Heart left ventricle (tissue), 16 donors: ENCODE data around the gene MT1HL1. TPM values are rescaled to one million over a fixed set of nuclear protein-coding genes. Genes with fewer than 3 reads are reported as not detected.

Experiments used
- ATAC-seq, 4 donors: fragments of 200-7000 bp; cut with Tn5 transposase; one replicate each; pipeline ENCODE4 v1.9.1; 2020 to 2022; ENCODE audit warnings: moderate library complexity in 4 of 4, mild to moderate bottlenecking in 3 of 4, moderate number of reproducible peaks in 1 of 4
- DNase-seq, 5 donors: peaks; one replicate each; pipeline ENCODE4 v3.0.0-alpha.2; 2020
- H3K27ac ChIP-seq, 12 donors: fragments of 200-600 bp; sonication (generic) in 4 of 12; one replicate each; pipeline versions ENCODE4 v1.5.0 to v1.8.0; 2016 to 2022; ENCODE audit warnings: mild to moderate bottlenecking in 2 of 12
- H3K27me3 ChIP-seq, 9 donors: fragments of 200-600 bp; sonication (generic) in 2 of 9; one replicate each; pipeline versions ENCODE4 v1.5.1 to v1.8.0; 2016 to 2022; ENCODE audit warnings: mild to moderate bottlenecking in 3 of 9
- H3K36me3 ChIP-seq, 9 donors: fragments of 200-600 bp; sonication (generic) in 2 of 9; one replicate each; pipeline versions ENCODE4 v1.5.0 to v1.8.0; 2018 to 2022; ENCODE audit warnings: mild to moderate bottlenecking in 2 of 9
- H3K4me1 ChIP-seq, 12 donors: fragments of 200-600 bp; sonication (generic) in 4 of 12; one replicate each; pipeline versions ENCODE4 v1.5.0 to v1.8.0; 2016 to 2022; ENCODE audit warnings: mild to moderate bottlenecking in 3 of 12
- H3K4me3 ChIP-seq, 12 donors: fragments of 200-600 bp; sonication (generic) in 4 of 12; one replicate each; pipeline versions ENCODE4 v1.5.0 to v1.8.0; 2017 to 2022; ENCODE audit warnings: mild to moderate bottlenecking in 9 of 12, moderate library complexity in 4 of 12
- H3K9me3 ChIP-seq, 12 donors: fragments of 200-600 bp; sonication (generic) in 4 of 12; one replicate each; pipeline versions ENCODE4 v1.5.0 to v1.8.0; 2016 to 2022; ENCODE audit warnings: mild to moderate bottlenecking in 1 of 12
- CTCF ChIP-seq, 12 donors: fragments of 200-600 bp; sonication (generic) in 4 of 12; IDR thresholded peaks; one replicate each; pipeline versions ENCODE4 v1.5.0 to v1.8.0; 2018 to 2022; ENCODE audit warnings: antibody characterized with exemption in 12 of 12, mild to moderate bottlenecking in 5 of 12
- POLR2A ChIP-seq, 2 donors: fragments of 450-650 bp; IDR thresholded peaks; one replicate each; pipeline ENCODE4 v1.6.1; 2017; ENCODE audit warnings: antibody characterized with exemption in 2 of 2, mild to moderate bottlenecking in 2 of 2, moderate library complexity in 2 of 2
- WGBS, 4 donors: extraction: QIAGEN DNeasy Blood & Tissue Kit in 2 of 4; methylation state at CpG; one replicate each; pipeline versions ENCODE4 v1.1.5 to v1.1.7; 2013 to 2018; 5-methylcytosine and 5-hydroxymethylcytosine counted together
- intact Hi-C, 10 donors: fragments of 100-400 bp; cut with DNase I; formaldehyde crosslinking; loops; one replicate each; pipeline versions ENCODE4 v1.11.1 to v1.14.2; 2022
- polyA plus RNA-seq, 2 donors: library from polyadenylated mRNA; stranded (reverse); fragments of 200-250 nt; gene quantifications; one replicate each; pipeline ENCODE4 v1.2.3, GENCODE V29; 2013
- total RNA-seq, 9 donors: library from RNA; depleted of rRNA in 2 of 9; stranded (reverse); fragments of >200 nt in 2 of 9; fragmentation: NEBNext Ultra II Directional in 3 of 9; extraction: Animal tissue kit (Norgen Biotek cat#: 25700) in 3 of 9; gene quantifications; one replicate each; pipeline versions ENCODE4 v1.1.0 to v1.2.4, GENCODE V29; 2016 to 2023
- donor health status: ischemic (EF 13 %, LVEDD 7.1; RV severe dilation, severe dysfunction).
- donor health status: healthy with polysubstance abuse.
- donor health status: DM: no; HTN: yes; CAD: no.
- donor health status: DM: no; HTN: no; CAD: no.
- donor health status: ischemic (EF 25% LVEDD 6.9; RV normal size, moderate dysfunction).
- donor health status: ischemic (EF 25% LVEDD 5.7; RV mildly dilated, moderate dysfunction).
- donor health status: healthy.
- donor health status: DM: yes; HTN: yes; CAD: no.
- donor health status: ischemic (EF 35%, LVEDD 5.7; RV mildly dilated, moderate dysfunction).
- donor health status: nonischemic (EF 11% LVEDD 7.7; RV severe dilation, severe dysfunction).
- donor health status: DM: yes; HTN: yes; CAD: no.
- donor health status: PGD.
- donor health status: ischemic (EF 29% LVEDD 5.4; RV normal size, mild dysfunction).
- donor health status: nonischemic (EF 23%, LVEDD 6.1; RV moderate dilation, normal function).

The MT1HL1 gene
- total and polyA plus RNA-seq, 11 donors: not detected

DNA sequence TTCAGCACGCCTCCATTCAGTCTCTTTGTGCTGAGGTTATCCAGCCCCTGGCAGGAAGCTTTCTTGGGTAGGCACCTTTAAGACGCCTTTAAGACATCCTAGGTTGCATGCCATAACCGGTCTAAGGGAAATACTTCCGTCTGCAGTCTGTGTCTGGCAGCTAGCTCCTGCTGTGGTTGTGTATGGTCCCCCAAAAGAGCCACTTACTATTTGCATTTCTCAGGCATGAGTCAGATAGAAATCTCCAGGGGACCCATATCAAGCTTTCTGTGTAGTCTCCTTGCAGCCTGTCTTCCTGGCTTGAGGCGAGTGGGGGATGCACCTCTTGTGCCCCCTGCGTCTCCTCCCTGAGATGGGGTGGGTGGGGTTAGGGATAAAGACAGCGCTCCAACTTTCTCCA is 27.8 kb upstream of the MT1HL1 start:
- no peak for DNase-seq
- 21 to 51% (median 29%) methylated on average over 7 of the region's 7 CpGs for WGBS, 4 donors
- intact Hi-C loops: no loop called here
- Histone ChIP-seq H3K4me3 (peak overlapping the region in 7 of 12 donors; percentile 2 to 45 (median 26)), H3K27ac (peak overlapping the region in 10 of 12 donors; percentile 60 to 91 (median 71)), H3K4me1 (peaks cover 0 to 42% (median 4%) of the 10 kb centered on the region in 12 donors), H3K36me3 (no peaks in the 10 kb centered on the region), H3K27me3 (no peaks in the 10 kb centered on the region), H3K9me3 (no peaks in the 10 kb centered on the region)
- peak in 1 of 4 donors; percentile 16 for ATAC-seq
- no peak for TF ChIP-seq POLR2A (IDR thresholded peaks at IDR 0.05)
- TF ChIP-seq CTCF (IDR thresholded peaks at IDR 0.05): no peak

- no peak for TF ChIP-seq POLR2A (IDR thresholded peaks at IDR 0.05)
- no peak for TF ChIP-seq CTCF (IDR thresholded peaks at IDR 0.05)
- DNase-seq (no peak), ATAC-seq (peak; percentile 68 to 83 (median 76))
- no peaks in the 10 kb centered on the region for H3K27me3 ChIP-seq
- intact Hi-C loops: no loop called here
- 25 to 76% (median 41%) methylated on average over 4 of the region's 4 CpGs for WGBS, 4 donors
- H3K4me3 ChIP-seq: peak overlapping the region in 7 of 12 donors; percentile 2 to 45 (median 26)
- peaks cover 0 to 42% (median 4%) of the 10 kb centered on the region in 12 donors for H3K4me1 ChIP-seq
- H3K36me3 ChIP-seq: no peaks in the 10 kb centered on the region
- H3K9me3 ChIP-seq: no peaks in the 10 kb centered on the region
- H3K27ac ChIP-seq: peak overlapping the region in 11 of 12 donors; percentile 38 to 91 (median 71)
Observed at GRCh38 chr1:237031480-237031879, 27.2 kb upstream of the MT1HL1 start.

GRCh38 chr1:237029850-237030535 is 25.8 kb upstream of the MT1HL1 start:
- 53 to 61% (median 57%) methylated on average over 9 of the region's 9 CpGs for WGBS, 4 donors
- intact Hi-C loops: no loop called here
- ATAC-seq (peak in 2 of 4 donors; percentile 9 to 29), DNase-seq (no peak)
- peaks cover 0 to 10% (median 0%) of the 10 kb centered on the region in 12 donors for H3K9me3 ChIP-seq
- no peak overlapping the region for H3K4me3 ChIP-seq
- peaks cover 0 to 42% (median 4%) of the 10 kb centered on the region in 12 donors for H3K4me1 ChIP-seq
- peak overlapping the region in 2 of 12 donors; percentile 41 to 85 for H3K27ac ChIP-seq
- no peaks in the 10 kb centered on the region for H3K36me3 ChIP-seq
- TF ChIP-seq POLR2A (IDR thresholded peaks at IDR 0.05): no peak
- TF ChIP-seq CTCF (IDR thresholded peaks at IDR 0.05): no peak
- no peaks in the 10 kb centered on the region for H3K27me3 ChIP-seq

DNA sequence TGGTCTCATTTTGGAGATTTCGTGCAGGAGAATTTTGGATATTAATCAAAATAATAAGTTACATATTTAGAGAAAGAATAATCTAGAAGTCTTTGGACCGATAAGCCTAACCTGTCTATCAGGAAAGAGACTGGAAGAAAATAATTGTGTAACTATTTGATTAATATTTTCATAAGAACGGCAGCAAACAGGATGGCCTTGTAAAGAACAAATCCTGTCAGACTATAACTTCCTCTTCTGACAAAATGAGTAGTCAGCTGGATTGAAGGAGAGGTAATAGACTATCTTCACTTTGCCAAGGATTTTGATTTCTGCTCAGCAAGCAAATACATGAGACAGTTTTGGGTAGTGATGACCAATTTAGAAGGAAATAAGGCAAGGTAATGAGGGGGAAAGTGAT is 25.0 kb upstream of the MT1HL1 start:
- ATAC-seq: no peak
- Histone ChIP-seq H3K9me3 (peaks cover 0 to 10% (median 0%) of the 10 kb centered on the region in 12 donors), H3K27ac (peak overlapping the region in 1 of 12 donors; percentile 41), H3K36me3 (no peaks in the 10 kb centered on the region), H3K4me1 (peaks cover 0 to 41% (median 4%) of the 10 kb centered on the region in 12 donors), H3K4me3 (no peak overlapping the region), H3K27me3 (no peaks in the 10 kb centered on the region)
- 72 to 79% (median 75%) methylated on average over 3 of the region's 3 CpGs for WGBS, 4 donors
- intact Hi-C loops: no loop called here
- TF ChIP-seq POLR2A (IDR thresholded peaks at IDR 0.05) (no peak), CTCF (IDR thresholded peaks at IDR 0.05) (no peak)
- no peak for DNase-seq
